AG09309 (cell line): ENCODE results near the gene NRXN3.

Source experiments
- DNase-seq: peaks from one replicate; pipeline ENCODE4 v3.0.0-alpha.2; 2010; ENCODE audit warnings: low read depth
- H3K4me3 ChIP-seq: 2 replicates; pipeline ENCODE4 v1.5.1; 2011; ENCODE audit warnings: mild to moderate bottlenecking, low read depth, low read length, moderate library complexity; ENCODE audit not compliant: control insufficient read depth
- TF ChIP-seq, protein P1 (sequence below): IDR thresholded peaks from 2 replicates; pipeline ENCODE4 v1.5.1; 2011; ENCODE audit warnings: mild to moderate bottlenecking, low read depth, low read length, inconsistent platforms; ENCODE audit not compliant: insufficient read depth, control insufficient read depth; ENCODE audit errors: missing control alignments

NRXN3 gene

DNA sequence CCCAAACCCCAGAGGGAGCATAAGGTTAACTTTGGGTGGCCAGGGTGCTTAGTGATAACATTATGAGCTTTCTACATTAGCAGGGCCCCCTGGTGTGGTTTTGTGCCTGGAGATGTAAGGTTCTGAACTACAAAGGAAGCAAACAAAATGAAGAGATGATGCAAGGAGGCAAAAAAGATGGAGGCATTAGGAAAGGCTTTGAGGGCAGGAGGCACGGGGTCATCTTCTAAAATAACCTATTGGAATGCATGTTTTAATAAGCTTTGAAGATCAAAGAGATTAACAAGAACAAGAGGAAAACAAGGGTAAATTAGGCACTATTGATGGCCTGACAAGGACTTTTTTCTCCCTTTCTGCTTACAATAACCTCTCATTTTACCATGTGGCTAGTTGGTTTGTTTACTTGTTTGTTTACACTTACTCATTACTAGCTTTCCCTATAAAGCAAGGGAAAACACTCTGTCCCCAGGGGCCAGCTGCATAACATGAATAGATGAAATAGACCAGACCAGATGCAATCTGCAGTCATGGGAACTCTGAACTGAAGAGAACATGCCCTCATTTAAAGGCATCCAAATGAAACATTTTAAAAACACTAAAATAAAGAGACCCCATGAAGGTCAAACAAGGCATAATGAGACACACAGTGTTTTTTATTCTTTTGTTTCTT lies 1650.8 kb downstream of the NRXN3 start:
- DNase-seq, result no peak
- TF ChIP-seq, protein P1, sequence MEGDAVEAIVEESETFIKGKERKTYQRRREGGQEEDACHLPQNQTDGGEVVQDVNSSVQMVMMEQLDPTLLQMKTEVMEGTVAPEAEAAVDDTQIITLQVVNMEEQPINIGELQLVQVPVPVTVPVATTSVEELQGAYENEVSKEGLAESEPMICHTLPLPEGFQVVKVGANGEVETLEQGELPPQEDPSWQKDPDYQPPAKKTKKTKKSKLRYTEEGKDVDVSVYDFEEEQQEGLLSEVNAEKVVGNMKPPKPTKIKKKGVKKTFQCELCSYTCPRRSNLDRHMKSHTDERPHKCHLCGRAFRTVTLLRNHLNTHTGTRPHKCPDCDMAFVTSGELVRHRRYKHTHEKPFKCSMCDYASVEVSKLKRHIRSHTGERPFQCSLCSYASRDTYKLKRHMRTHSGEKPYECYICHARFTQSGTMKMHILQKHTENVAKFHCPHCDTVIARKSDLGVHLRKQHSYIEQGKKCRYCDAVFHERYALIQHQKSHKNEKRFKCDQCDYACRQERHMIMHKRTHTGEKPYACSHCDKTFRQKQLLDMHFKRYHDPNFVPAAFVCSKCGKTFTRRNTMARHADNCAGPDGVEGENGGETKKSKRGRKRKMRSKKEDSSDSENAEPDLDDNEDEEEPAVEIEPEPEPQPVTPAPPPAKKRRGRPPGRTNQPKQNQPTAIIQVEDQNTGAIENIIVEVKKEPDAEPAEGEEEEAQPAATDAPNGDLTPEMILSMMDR, result no peak
- no peak overlapping the region for H3K4me3 ChIP-seq

DNA sequence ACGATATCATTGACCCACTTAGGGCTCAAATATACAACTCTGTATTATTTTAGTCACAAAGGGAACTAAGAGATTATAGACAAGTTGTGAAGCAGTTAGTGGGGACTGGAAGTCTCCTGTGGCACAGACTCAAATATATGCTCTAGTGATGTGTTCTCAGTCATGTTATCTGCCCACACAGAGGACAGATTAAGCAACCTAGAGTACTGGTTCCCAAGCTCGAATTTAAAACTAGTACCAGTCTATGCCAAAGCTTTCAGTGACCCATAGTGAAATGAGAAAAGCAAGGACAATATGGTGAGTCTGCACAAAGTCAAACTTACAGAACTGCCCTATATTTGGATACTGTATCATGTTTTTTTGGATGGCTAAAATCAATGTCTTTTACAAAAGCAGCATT lies 1651.9 kb downstream of the NRXN3 start:
- TF ChIP-seq, protein P1, result no peak
- no peak overlapping the region for H3K4me3 ChIP-seq
- no peak for DNase-seq

DNA sequence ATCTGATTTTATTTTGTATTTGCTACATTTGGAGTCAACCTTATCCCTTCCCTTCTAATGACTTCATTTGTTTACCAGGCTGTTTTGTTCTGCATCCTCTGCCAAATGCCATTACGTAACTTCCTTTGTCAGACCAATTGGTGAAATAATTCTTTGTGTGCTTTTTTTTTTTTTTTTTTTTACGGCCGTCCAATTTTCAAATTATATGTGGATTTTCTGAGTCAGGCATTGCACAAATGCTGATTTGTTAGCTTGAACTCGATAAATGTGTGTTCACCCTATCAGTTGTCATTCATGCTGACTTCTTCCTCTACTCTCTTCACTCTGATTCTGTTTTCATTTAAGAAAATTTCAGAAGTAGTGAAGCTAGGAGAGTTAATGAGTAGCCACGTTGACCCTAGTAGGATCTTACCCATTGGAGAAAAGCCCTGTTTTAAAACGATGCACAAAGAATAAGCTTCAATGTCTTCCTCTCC lies 1654.9 kb downstream of the NRXN3 start:
- peak; percentile 25 for DNase-seq
- TF ChIP-seq, protein P1, result no peak
- H3K4me3 ChIP-seq, result no peak overlapping the region

GRCh38 chr14:79826362-79826761 lies 1656.2 kb downstream of the NRXN3 start:
- DNase-seq, result no peak
- H3K4me3 ChIP-seq, result no peak overlapping the region
- TF ChIP-seq, protein P1, result no peak

- TF ChIP-seq, protein P1, result no peak
- DNase-seq, result no peak
- H3K4me3 ChIP-seq, result no peak overlapping the region
Observed at GRCh38 chr14:79829405-79830166, 1659.4 kb downstream of the NRXN3 start.

DNA sequence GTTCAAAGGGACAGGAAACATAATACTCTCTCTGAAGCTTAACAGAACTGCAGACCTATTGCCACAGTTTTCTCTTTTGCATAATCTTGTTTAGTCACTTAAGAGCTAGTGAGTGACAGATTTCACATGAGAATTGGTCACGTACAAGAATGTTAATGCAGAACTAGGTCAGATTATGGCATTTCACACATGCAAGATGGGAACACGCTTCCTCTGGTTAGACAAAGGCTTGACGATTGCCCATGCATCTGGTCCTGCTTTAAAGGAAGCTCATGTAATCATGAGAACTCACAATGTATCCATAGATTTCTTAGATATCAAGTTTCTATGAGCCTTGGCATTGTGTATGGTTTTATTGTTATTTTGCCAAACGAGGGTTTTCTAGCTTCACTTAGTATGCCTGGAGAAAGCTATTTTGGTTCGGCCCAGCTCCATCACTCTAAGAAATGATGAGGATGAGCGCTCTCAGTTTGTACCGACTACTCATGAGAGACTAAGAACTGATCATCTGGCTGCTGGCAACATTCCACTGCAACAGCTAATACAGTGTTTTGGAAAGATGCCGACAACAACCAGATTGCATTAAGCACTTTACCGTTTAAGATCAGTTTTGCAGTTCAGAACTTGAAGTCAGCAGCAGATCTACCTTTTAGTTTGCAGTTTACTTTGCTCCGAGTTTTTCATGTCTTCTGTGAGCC lies 1661.2 kb downstream of the NRXN3 start:
- DNase-seq, result no peak
- TF ChIP-seq, protein P1, result no peak
- no peak overlapping the region for H3K4me3 ChIP-seq
